ENCODE data around the gene ARID4A.
A peak's percentile ranks its signal among the peaks of the same experiment; 100 is the strongest.
"Not testable (repeated sequence)": the region's sequence is repeated elsewhere in the genome, so short reads cannot be mapped to it uniquely, and the experiment has no call there.

ARID4A gene

DNA sequence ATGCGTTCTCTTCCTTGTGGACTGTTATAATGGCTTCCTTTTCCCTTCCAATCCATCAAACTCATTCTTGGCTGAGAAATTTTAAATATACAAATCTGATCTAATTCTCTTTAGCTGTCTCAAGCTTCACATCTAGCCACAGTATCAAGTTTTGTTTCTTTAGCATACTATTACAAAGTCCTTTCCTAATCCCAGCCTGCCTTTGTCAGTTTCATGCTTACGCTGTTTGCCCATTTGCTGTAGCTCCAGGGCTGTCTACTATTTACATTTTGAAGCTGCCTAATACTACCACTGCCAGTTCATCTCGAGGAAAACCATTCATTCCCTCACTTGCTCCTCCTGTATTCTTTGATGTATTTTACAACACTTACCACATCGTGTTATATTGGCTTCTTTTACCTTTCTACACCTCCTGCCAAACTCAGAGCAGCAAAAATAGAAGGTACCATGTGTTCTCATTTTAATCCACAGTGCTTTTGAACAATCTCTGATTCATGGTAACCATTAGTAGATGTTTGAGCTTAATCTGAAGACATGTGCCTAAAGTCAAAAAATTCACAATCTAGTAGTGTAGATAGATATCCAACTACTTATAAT, 42.9 kb downstream of the ARID4A start:
- DNase-seq, result no peak
- intact Hi-C loops (cut with DNase I), result no loop called here

DNA sequence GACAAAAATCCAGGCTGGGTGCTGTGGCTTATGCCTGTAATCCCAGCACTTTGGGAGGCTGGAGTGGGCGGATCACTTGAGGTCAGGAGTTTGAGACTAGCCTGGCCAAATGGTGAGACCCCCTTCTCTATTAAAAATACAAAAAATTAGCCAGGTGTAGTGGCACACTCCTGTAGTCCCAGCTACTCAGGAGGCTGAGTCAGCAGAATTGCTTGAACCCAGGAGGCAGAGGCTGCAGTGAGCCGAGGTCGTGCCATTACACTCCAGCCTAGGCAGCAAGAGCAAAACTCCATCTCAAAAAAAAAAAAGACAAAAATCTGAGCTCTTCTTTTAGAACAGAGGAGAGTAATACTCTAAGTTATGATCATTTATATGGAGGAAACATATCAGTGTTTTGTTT, 45.2 kb downstream of the ARID4A start:
- DNase-seq; intact Hi-C loops (cut with DNase I): not testable (repeated sequence)

GRCh38 chr14:58353516-58354299, 55.4 kb downstream of the ARID4A start:
- intact Hi-C loops (cut with DNase I), result no loop called here
- DNase-seq, result no peak

DNA sequence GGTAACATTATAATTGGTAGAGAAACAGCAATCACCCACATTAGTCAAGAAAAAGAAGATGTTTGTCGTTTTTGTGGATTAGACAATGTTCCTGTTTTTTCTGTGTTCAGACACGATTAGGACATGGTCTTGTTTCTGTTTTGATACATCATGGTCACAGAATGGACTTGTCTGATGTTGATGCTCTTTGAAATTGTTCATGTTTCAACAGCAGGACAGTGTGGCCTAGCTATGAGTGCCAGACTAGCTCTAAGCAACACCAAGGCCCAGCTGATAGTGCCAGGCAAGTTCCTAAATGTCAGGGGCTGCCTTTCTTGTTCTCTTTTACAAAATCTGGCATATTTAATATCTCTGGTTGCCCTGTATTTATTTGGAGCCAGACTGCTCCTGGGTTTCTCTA, 56.5 kb downstream of the ARID4A start:
- no peak for DNase-seq
- intact Hi-C loops (cut with DNase I), result no loop called here

DNA sequence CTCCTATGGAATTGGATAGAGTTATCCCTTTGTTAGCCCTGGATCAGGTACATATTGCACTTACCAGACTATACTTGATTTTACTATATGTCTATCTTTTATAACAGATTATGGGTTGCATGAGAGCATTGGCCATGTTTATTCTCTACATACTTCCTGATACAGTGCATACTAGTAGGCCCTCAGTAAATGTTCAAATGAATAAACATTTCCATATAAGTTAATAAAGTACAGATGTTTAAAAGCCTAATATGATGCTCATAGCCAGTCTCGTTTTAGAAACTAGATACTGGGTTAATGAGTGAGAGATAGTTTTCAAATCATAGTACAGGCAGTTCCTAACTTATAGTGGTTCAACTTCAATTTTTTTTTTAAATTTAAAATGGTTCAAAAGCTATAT, 57.9 kb downstream of the ARID4A start:
- intact Hi-C loops (cut with DNase I), result no loop called here
- no peak for DNase-seq

DNA sequence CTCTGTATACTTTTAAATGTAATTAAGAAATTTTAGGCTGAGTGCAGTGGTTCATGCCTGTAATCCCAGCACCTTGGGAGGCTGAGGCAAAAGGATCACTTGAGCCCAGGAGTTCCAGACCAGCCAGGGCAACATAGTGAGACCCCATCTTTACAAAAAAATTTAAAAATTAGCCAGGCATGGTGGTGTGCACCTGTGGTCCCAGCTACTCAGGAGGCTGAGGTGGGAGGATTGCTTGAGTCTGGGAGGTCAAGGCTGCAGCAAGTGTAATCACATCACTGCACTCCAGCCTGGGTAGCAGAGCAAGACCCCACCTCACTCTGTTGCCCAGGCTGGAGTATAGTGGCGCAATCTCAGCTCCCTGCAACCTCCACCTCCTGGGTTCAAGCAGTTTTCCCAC, 63.9 kb downstream of the ARID4A start:
- intact Hi-C loops (cut with DNase I); DNase-seq: not testable (repeated sequence)

GRCh38 chr14:58362798-58363412, 64.5 kb downstream of the ARID4A start:
- no peak for DNase-seq
- intact Hi-C loops (cut with DNase I), result no loop called here

DNA sequence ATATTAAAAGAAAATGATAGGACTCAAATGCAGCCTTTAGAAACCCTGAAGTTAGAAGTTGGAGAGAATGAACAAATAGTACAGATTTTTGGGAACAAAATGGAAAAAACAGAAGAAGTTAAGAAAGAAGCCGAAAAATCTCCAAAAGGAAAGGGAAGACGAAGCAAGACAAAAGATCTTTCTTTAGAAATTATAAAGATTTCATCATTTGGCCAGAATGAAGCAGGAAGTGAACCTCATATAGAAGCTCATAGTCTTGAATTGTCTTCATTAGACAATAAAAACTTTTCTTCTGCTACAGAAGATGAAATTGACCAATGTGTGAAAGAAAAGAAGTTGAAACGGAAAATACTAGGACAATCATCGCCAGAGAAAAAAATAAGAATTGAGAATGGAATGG, 66.0 kb downstream of the ARID4A start:
- DNase-seq, result no peak
- intact Hi-C loops (cut with DNase I), result no loop called here

DNA sequence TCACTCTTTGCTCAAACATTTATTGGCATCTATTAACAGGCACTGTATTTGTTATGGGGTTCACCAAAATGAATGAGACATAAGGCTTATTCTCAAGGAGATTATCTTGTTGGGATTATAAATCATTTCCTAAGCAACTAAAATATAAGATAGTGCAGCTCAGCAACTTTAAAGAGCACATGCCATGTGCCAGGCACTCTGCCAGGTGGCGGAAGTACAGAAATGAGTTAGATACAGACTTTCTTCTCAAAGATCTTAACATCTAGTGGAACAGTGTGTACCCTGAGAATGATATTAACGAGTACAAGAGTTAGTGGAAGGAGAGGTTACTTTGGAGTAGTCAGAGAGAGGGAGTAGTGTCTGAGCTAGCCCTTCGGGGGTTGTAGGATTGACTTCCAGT, 68.9 kb downstream of the ARID4A start:
- intact Hi-C loops (cut with DNase I), result no loop called here
- DNase-seq, result no peak

- intact Hi-C loops (cut with DNase I), result no loop called here
- no peak for DNase-seq
Measured at GRCh38 chr14:58368956-58369355, 70.6 kb downstream of the ARID4A start.

GRCh38 chr14:58376791-58377190, 78.4 kb downstream of the ARID4A start:
- intact Hi-C loops (cut with DNase I), result no loop called here
- DNase-seq, result no peak

- no peak for DNase-seq
- intact Hi-C loops (cut with DNase I), result no loop called here
Measured at GRCh38 chr14:58390830-58391229, 92.5 kb downstream of the ARID4A start.

DNA sequence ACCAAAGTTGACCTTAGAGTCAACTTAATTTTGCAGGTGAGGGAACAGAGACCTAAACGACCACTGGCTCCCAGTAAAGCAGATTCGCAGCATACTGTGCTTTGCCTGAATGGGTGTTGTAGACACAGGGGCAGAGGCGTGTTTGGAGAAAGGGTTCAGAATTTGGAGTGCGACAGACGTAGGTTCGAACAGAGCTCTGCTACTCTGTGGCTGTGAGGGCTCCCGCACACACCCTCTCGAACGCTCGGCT, 97.1 kb downstream of the ARID4A start:
- DNase-seq, result no peak
- intact Hi-C loops (cut with DNase I), result no loop called here

- intact Hi-C loops (cut with DNase I), result no loop called here
- peak in 41 of 42 donors; percentile 14 to 79 (median 55) for DNase-seq
Measured at GRCh38 chr14:58395812-58396788, 97.7 kb downstream of the ARID4A start, which contains the start of gene TOMM20L. Gene TOMM20L, plus strand, starts transcription at chr14:58395930. Its CDS starts 28 bp downstream, at chr14:58395958.

DNA sequence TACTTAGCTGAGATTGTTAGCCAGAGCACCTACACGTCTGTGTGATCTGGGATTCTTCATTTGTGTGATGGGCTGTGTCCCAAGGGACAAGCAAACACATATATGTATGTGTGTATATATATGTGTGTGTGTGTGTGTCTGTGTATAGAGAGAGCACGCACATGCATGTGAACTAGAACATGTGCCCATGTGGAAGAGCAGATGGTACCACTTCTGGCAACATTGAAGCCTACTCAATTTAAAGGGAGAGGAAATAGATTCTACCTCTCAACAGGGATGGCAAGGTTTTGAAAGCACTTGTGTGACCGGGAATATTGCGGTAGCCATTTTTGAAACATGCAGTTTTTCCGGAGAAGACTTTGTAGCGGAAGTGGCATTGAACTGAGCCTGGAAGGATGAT, 98.8 kb downstream of the ARID4A start:
- DNase-seq, result no peak
- intact Hi-C loops (cut with DNase I), result no loop called here

GRCh38 chr14:58398495-58398894, 100.1 kb downstream of the ARID4A start:
- intact Hi-C loops (cut with DNase I), result no loop called here
- no peak for DNase-seq

GRCh38 chr14:58398895-58399294, 100.5 kb downstream of the ARID4A start:
- DNase-seq, result no peak
- intact Hi-C loops (cut with DNase I), result no loop called here

DNA sequence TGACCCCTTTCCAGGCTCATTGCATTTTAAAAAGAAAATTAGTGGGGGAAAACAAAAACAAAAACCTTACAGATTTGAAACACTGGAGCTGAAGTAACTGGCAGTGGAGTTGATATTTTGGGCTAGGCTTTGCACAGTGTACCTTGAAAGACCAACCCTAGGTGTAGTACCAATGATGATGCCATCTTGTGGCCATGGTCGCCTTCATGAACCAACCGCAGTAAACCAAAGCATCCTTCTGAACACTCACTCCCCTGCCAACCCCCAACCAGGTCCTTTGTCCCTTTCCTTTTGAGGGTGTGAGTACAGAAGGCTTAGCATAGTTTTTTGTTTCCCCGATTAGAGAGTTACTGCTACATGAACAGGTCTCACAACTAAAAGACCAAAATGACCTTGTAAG, 103.2 kb downstream of the ARID4A start:
- intact Hi-C loops (cut with DNase I), result no loop called here
- DNase-seq, result no peak

DNA sequence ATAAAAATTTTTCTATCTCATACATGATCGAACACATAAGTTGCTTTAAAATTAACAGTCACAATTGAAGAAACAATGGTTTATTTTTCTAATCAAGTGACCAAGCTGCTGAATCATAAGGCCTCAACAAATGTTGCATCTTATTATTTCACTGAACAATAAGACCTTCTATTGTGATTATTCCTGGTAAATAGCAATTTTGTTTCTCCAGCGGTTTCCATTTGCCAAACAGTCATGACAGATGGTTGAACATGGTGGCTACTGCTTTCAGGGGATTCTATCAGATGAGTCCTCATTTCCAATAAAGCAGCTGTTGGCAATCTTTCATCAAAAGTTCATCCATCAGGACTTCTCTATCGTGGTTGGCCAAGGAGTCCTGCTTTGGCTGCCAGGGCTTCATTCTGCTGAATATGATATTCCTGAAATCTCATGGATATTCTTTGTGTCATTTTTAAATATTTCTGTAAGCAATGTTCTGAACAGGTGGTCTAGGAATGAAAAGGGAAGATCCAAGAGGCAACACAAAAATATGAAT, 110.4 kb downstream of the ARID4A start:
- intact Hi-C loops (cut with DNase I), result no loop called here
- peak in 10 of 42 donors; percentile 14 to 66 (median 30) for DNase-seq

Measured in head of caudate nucleus (tissue), 42 donors.